Upper lobe of right lung (tissue), 1 donor: ENCODE data around the gene RANBP3. TPM values are rescaled to one million over a fixed set of nuclear protein-coding genes. Genes with fewer than 3 reads are reported as not detected.

Source experiments
- ATAC-seq: fragments of 200-7000 bp; cut with Tn5 transposase; one replicate; pipeline ENCODE4 v1.9.1; 2020; ENCODE audit warnings: mild to moderate bottlenecking, moderate library complexity
- DNase-seq: peaks from one replicate; pipeline ENCODE4 v3.0.0-alpha.2; 2020
- H3K27ac ChIP-seq: fragments of 200-600 bp; one replicate; pipeline ENCODE4 v1.8.0; 2022
- H3K27me3 ChIP-seq: fragments of 200-600 bp; one replicate; pipeline ENCODE4 v1.8.0; 2022; ENCODE audit warnings: mild to moderate bottlenecking
- H3K36me3 ChIP-seq: fragments of 200-600 bp; one replicate; pipeline ENCODE4 v1.8.0; 2022
- H3K4me1 ChIP-seq: fragments of 200-600 bp; one replicate; pipeline ENCODE4 v1.8.0; 2022
- H3K4me3 ChIP-seq: fragments of 200-600 bp; one replicate; pipeline ENCODE4 v1.8.0; 2022; ENCODE audit warnings: mild to moderate bottlenecking
- H3K9me3 ChIP-seq: fragments of 200-600 bp; one replicate; pipeline ENCODE4 v1.8.0; 2022
- CTCF ChIP-seq: fragments of 200-600 bp; IDR thresholded peaks from one replicate; pipeline ENCODE4 v1.8.0; 2022; ENCODE audit warnings: antibody characterized with exemption
- intact Hi-C: fragments of 100-400 bp; cut with DNase I; formaldehyde crosslinking; loops from one replicate; pipeline ENCODE4 v1.11.0; 2022
- total RNA-seq: library from RNA; stranded (reverse); fragmentation: NEBNext Ultra II Directional; extraction: Animal tissue kit (Norgen Biotek cat#: 25700); gene quantifications from one replicate; pipeline ENCODE4 v1.2.1, GENCODE V29; 2021
- donor health status: DM: no; HTN: yes; CAD: no; lungs with severe emphysema.

Gene RANBP3
- total RNA-seq, 1 donor from 2014 or later, result 65.5 TPM

GRCh38 chr19:5923356-5923755 lies 54.6 kb downstream of the RANBP3 start:
- Histone ChIP-seq H3K4me3 (no peak overlapping the region), H3K9me3 (no peaks in the 10 kb centered on the region), H3K27me3 (no peaks in the 10 kb centered on the region), H3K27ac (no peak overlapping the region), H3K36me3 (peaks cover 100% of the 10 kb centered on the region), H3K4me1 (no peaks in the 10 kb centered on the region)
- intact Hi-C loops, result no loop called here
- ATAC-seq (no peak), DNase-seq (no peak)
- TF ChIP-seq CTCF, result no peak

GRCh38 chr19:5922161-5922545 lies 55.8 kb downstream of the RANBP3 start:
- no peak for ATAC-seq
- H3K4me3 ChIP-seq, result no peak overlapping the region
- intact Hi-C loops, result no loop called here
- no peak for DNase-seq
- H3K9me3 ChIP-seq, result no peaks in the 10 kb centered on the region
- H3K36me3 ChIP-seq, result peaks cover 100% of the 10 kb centered on the region
- TF ChIP-seq CTCF, result no peak
- no peak overlapping the region for H3K27ac ChIP-seq
- H3K4me1 ChIP-seq, result no peaks in the 10 kb centered on the region
- H3K27me3 ChIP-seq, result no peaks in the 10 kb centered on the region

- H3K4me1 ChIP-seq, result no peaks in the 10 kb centered on the region
- H3K36me3 ChIP-seq, result peaks cover 100% of the 10 kb centered on the region
- no peak overlapping the region for H3K27ac ChIP-seq
- ATAC-seq (no peak), DNase-seq (no peak)
- no peaks in the 10 kb centered on the region for H3K27me3 ChIP-seq
- H3K9me3 ChIP-seq, result no peaks in the 10 kb centered on the region
- TF ChIP-seq CTCF, result no peak
- no peak overlapping the region for H3K4me3 ChIP-seq
- intact Hi-C loops, result no loop called here
These were observed 56.3 kb downstream of the RANBP3 start for GRCh38 chr19:5921516-5922160.

GRCh38 chr19:5918463-5919079 lies 59.4 kb downstream of the RANBP3 start:
- ATAC-seq, result no peak
- TF ChIP-seq CTCF, result no peak
- intact Hi-C loops, result no loop called here
- no peak for DNase-seq
- Histone ChIP-seq H3K27ac (no peak overlapping the region), H3K4me1 (no peaks in the 10 kb centered on the region), H3K9me3 (no peaks in the 10 kb centered on the region), H3K27me3 (no peaks in the 10 kb centered on the region), H3K4me3 (no peak overlapping the region), H3K36me3 (peaks cover 79% of the 10 kb centered on the region)

GRCh38 chr19:5917431-5918107 lies 60.4 kb downstream of the RANBP3 start:
- DNase-seq (no peak), ATAC-seq (no peak)
- intact Hi-C loops, result no loop called here
- no peaks in the 10 kb centered on the region for H3K4me1 ChIP-seq
- H3K36me3 ChIP-seq, result peaks cover 69% of the 10 kb centered on the region
- no peaks in the 10 kb centered on the region for H3K9me3 ChIP-seq
- TF ChIP-seq CTCF, result no peak
- H3K4me3 ChIP-seq, result no peak overlapping the region
- no peak overlapping the region for H3K27ac ChIP-seq
- H3K27me3 ChIP-seq, result no peaks in the 10 kb centered on the region
